PC-9 (cell line): ENCODE data around the gene COL20A1. TPM values are rescaled to one million over a fixed set of nuclear protein-coding genes. Genes with fewer than 3 reads are reported as not detected.

Experiments
- BruUV-seq: library from RNA; stranded (reverse); fragments of 400-500 nt; replicated peaks from 2 replicates; lab custom pipeline; 2021; lab: Mats Ljungman, UMichigan
- CTCF ChIA-PET: fragments of 300-600 bp; sonication (Branson Sonifier 250); formaldehyde crosslinking; loops from one replicate; lab custom pipeline; 2022; ENCODE audit warnings: antibody characterized with exemption; lab: Charles Lee
- POLR2A ChIA-PET: fragments of 300-600 bp; sonication (Branson Sonifier 250); formaldehyde crosslinking; loops from one replicate; lab custom pipeline; 2022; ENCODE audit warnings: antibody characterized with exemption; ENCODE audit not compliant: unreplicated experiment; lab: Charles Lee
- DNase-seq, 2 experiments: peaks; one replicate each; pipeline versions ENCODE4 v3.0.0 to v3.0.0-alpha.2; 2015 to 2022; ENCODE audit warnings: mixed read lengths in 1 of 2
- H2AFZ ChIP-seq: fragments of 200-600 bp; sonication (generic); 2 replicates; pipeline ENCODE4 v1.8.1; 2017; ENCODE audit warnings: antibody characterized with exemption
- H3F3A ChIP-seq: fragments of 200-600 bp; sonication (generic); 2 replicates; pipeline ENCODE4 v1.8.1; 2017; ENCODE audit warnings: antibody characterized with exemption, mild to moderate bottlenecking, low read depth; ENCODE audit not compliant: insufficient read depth
- H3K27ac ChIP-seq: fragments of 200-600 bp; sonication (generic); 2 replicates; pipeline ENCODE4 v1.6.1; 2016; ENCODE audit warnings: mixed run types
- H3K27me3 ChIP-seq: fragments of 200-600 bp; sonication (generic); 2 replicates; pipeline ENCODE4 v1.6.1; 2016; ENCODE audit warnings: low read depth, mixed run types; ENCODE audit not compliant: insufficient read depth
- H3K36me3 ChIP-seq: fragments of 200-600 bp; sonication (generic); 2 replicates; pipeline ENCODE4 v1.6.1; 2016; ENCODE audit warnings: low read depth, mixed run types
- H3K4me1 ChIP-seq: fragments of 200-600 bp; sonication (generic); replicated peaks from 2 replicates; pipeline ENCODE4 v1.6.1; 2016; ENCODE audit warnings: mixed run types; ENCODE audit not compliant: insufficient read depth
- H3K4me2 ChIP-seq: fragments of 200-600 bp; sonication (generic); 2 replicates; pipeline ENCODE4 v1.6.1; 2017; ENCODE audit warnings: mixed run types
- H3K4me3 ChIP-seq: fragments of 200-600 bp; sonication (generic); 2 replicates; pipeline ENCODE4 v1.6.1; 2016; ENCODE audit warnings: mixed run types
- H3K79me2 ChIP-seq: fragments of 200-600 bp; sonication (generic); 2 replicates; pipeline ENCODE4 v1.6.1; 2017; ENCODE audit warnings: low read depth, mixed run types
- H3K9me2 ChIP-seq: fragments of 200-600 bp; sonication (generic); 2 replicates; pipeline ENCODE4 v1.8.1; 2017; ENCODE audit warnings: mild to moderate bottlenecking; ENCODE audit not compliant: insufficient read depth
- H3K9me3 ChIP-seq: fragments of 200-600 bp; sonication (generic); 2 replicates; pipeline ENCODE4 v1.8.1; 2016; ENCODE audit warnings: low read depth; ENCODE audit not compliant: insufficient read depth
- H4K20me1 ChIP-seq: fragments of 200-600 bp; sonication (generic); 2 replicates; pipeline ENCODE4 v1.8.1; 2017; ENCODE audit not compliant: insufficient read depth
- CTCF ChIP-seq: fragments of 200-600 bp; sonication (generic); conservative IDR thresholded peaks from 2 replicates; pipeline ENCODE4 v1.6.1; 2017; ENCODE audit warnings: mixed run types, antibody characterized with exemption, mild to moderate bottlenecking, moderate library complexity
- EZH2 ChIP-seq: fragments of 200-600 bp; sonication (generic); IDR thresholded peaks from 2 replicates; pipeline ENCODE4 v1.8.0; 2017; ENCODE audit warnings: antibody characterized with exemption, low read depth
- intact Hi-C: fragments of 100-400 bp; cut with micrococcal nuclease; formaldehyde crosslinking; loops from one replicate; pipeline ENCODE4 v1.10.0; 2022; ENCODE audit not compliant: unreplicated experiment
- total RNA-seq: library from RNA; stranded (reverse); gene quantifications from 2 replicates; pipeline ENCODE4 v1.2.3, GENCODE V29; 2021

The COL20A1 gene
- total RNA-seq, 1 experiment from 2014 or later = not detected

DNA sequence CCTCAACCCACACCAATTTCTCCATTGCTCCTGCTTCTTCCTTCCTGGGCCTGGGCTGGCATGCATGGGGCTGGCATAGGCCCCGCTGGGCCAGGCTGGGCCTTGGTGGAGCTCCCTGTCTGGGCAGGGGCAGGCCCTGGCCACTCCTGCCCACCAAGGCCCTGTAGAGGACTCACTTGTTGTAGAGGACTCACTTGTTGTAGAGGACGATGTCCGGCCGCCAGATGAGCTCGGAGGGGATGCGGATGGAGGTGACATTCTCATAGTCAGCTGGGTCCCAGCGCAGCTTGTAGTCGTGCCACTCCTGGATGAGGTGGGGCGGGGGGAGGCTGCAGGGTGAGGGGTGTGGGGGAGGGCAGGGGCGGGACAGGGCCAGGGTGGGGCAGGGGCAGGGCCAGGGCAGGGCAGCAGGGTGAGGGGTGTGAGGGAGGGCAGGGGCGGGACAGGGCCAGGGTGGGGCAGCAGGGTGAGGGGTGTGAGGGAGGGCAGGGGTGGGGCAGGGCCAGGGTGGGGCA, 62.9 kb downstream of the COL20A1 start:
- Histone ChIP-seq H2AFZ (no peak overlapping the region), H4K20me1 (no peaks in the 10 kb centered on the region), H3K9me3 (no peaks in the 10 kb centered on the region), H3K27me3 (peaks cover 24% of the 10 kb centered on the region), H3K4me3 (no peak overlapping the region), H3K27ac (no peak overlapping the region), H3K9me2 (no peaks in the 10 kb centered on the region), H3F3A (no peaks in the 10 kb centered on the region; the same call in 1 of the 2 replicates), H3K36me3 (no peaks in the 10 kb centered on the region), H3K4me1 (no peaks in the 10 kb centered on the region), H3K79me2 (no peaks in the 10 kb centered on the region), H3K4me2 (no peak overlapping the region)
- ChIA-PET CTCF (interaction anchor here (0.6 kb wide), 1 partner anchor 769 kb away, joined by 5 read pairs; no protein-coding TSS in a partner anchor), POLR2A (no interaction called here)
- intact Hi-C loops = no loop called here
- BruUV-seq = no TSS peak
- DNase-seq = no peak
- TF ChIP-seq CTCF = no peak
- no peak for TF ChIP-seq EZH2

GRCh38 chr20:63356511-63356910, 63.5 kb downstream of the COL20A1 start:
- no peaks in the 10 kb centered on the region for H3K79me2 ChIP-seq
- no peaks in the 10 kb centered on the region for H3K36me3 ChIP-seq
- H3K27me3 ChIP-seq = peaks cover 25% of the 10 kb centered on the region
- H2AFZ ChIP-seq = no peak overlapping the region
- intact Hi-C loops = no loop called here
- no peaks in the 10 kb centered on the region for H3K4me1 ChIP-seq
- no peaks in the 10 kb centered on the region for H3K9me2 ChIP-seq
- TF ChIP-seq CTCF (no peak), EZH2 (no peak)
- ChIA-PET CTCF (no interaction called here), POLR2A (no interaction called here)
- H3K27ac ChIP-seq = no peak overlapping the region
- no peaks in the 10 kb centered on the region for H4K20me1 ChIP-seq
- no peak for DNase-seq
- no peaks in the 10 kb centered on the region for H3F3A ChIP-seq
- H3K4me2 ChIP-seq = no peak overlapping the region
- H3K4me3 ChIP-seq = no peak overlapping the region
- BruUV-seq = no TSS peak
- H3K9me3 ChIP-seq = no peaks in the 10 kb centered on the region

GRCh38 chr20:63356931-63357879, 64.2 kb downstream of the COL20A1 start:
- no peaks in the 10 kb centered on the region for H3F3A ChIP-seq
- H2AFZ ChIP-seq = no peak overlapping the region
- no peaks in the 10 kb centered on the region for H3K36me3 ChIP-seq
- no peak for TF ChIP-seq EZH2
- no peak for TF ChIP-seq CTCF
- ChIA-PET CTCF (no interaction called here), POLR2A (interaction anchor here (0.6 kb wide), 1 partner anchor 886 kb away, joined by 16 read pairs; no protein-coding TSS in a partner anchor)
- H4K20me1 ChIP-seq = no peaks in the 10 kb centered on the region
- H3K79me2 ChIP-seq = no peaks in the 10 kb centered on the region
- no peak overlapping the region for H3K4me2 ChIP-seq
- no peak for DNase-seq
- H3K4me1 ChIP-seq = no peaks in the 10 kb centered on the region
- H3K9me3 ChIP-seq = no peaks in the 10 kb centered on the region
- no peak overlapping the region for H3K4me3 ChIP-seq
- no TSS peak for BruUV-seq
- H3K27me3 ChIP-seq = peaks cover 29% of the 10 kb centered on the region
- H3K27ac ChIP-seq = no peak overlapping the region
- intact Hi-C loops = no loop called here
- H3K9me2 ChIP-seq = no peaks in the 10 kb centered on the region
